HCT116 (cell line): ENCODE measurements around the gene RAPGEF2. TPM values are rescaled to one million over a fixed set of nuclear protein-coding genes. Genes with fewer than 3 reads are reported as not detected.

ENCODE experiments used
- ATAC-seq: fragments of 200-7000 bp; cut with Tn5 transposase; 2 replicates; pipeline ENCODE4 v1.9.1; 2020; ENCODE audit warnings: mild to moderate bottlenecking, moderate library complexity
- BruUV-seq: library from RNA; stranded (reverse); fragments of 400-500 nt; replicated peaks from 2 replicates; lab custom pipeline; 2021; lab: Mats Ljungman, UMichigan
- CTCF ChIA-PET: fragments of 300-600 bp; sonication (Branson Sonifier 250); formaldehyde crosslinking; loops from one replicate; lab custom pipeline; 2021; ENCODE audit warnings: antibody characterized with exemption; lab: Charles Lee
- POLR2A ChIA-PET: fragments of 300-600, 350-600 bp; sonication (Branson Sonifier 250); formaldehyde crosslinking; loops from one replicate; lab custom pipeline; 2021; ENCODE audit warnings: antibody characterized with exemption; lab: Charles Lee
- RAD21 ChIA-PET, 2 experiments: fragments of 300-600 bp; sonication (Branson Sonifier 250); formaldehyde crosslinking; loops; one replicate each; lab custom pipeline; 2023; ENCODE audit warnings: low total read pairs in 2 of 2; ENCODE audit not compliant: uncharacterized antibody in 2 of 2, unreplicated experiment in 2 of 2, low non-redundant PET in 1 of 2; lab: Charles Lee
- DNase-seq: peaks from one replicate; pipeline ENCODE4 v3.0.0-alpha.2; 2010; ENCODE audit warnings: low read depth, low spot score
- H2AFZ ChIP-seq: fragments of 200-600 bp; shearing (Covaris generic), sonication (generic); 2 replicates; pipeline ENCODE4 v1.6.1; 2017; ENCODE audit warnings: low read depth, mixed run types, mixed read lengths, antibody characterized with exemption, low read length; ENCODE audit not compliant: poor library complexity, severe bottlenecking
- H3K27ac ChIP-seq: 2 replicates; pipeline ENCODE4 v1.5.1; 2012; ENCODE audit warnings: low read depth, low read length
- H3K27me3 ChIP-seq: fragments of 200-600 bp; sonication (generic); 2 replicates; pipeline ENCODE4 v1.6.1; 2016; ENCODE audit warnings: mixed run types, low read length, mixed read lengths; ENCODE audit not compliant: insufficient read depth
- H3K36me3 ChIP-seq, 2 experiments: fragments of 200-500 bp in 1 of 2; fragments of 200-600 bp in 1 of 2; sonication (Bioruptor generic) in 1 of 2; sonication (generic) in 1 of 2; 2 replicates each; pipeline versions ENCODE4 v1.5.1 to v1.6.1; 2014 to 2016; ENCODE audit warnings: low read length in 2 of 2, inconsistent platforms in 1 of 2, mixed read lengths in 1 of 2, mixed run types in 1 of 2; ENCODE audit not compliant: insufficient read depth in 2 of 2, control insufficient read depth in 1 of 2
- H3K4me1 ChIP-seq, 2 experiments: fragments of 200-600 bp in 1 of 2; sonication (generic) in 1 of 2; 2 replicates each; pipeline versions ENCODE4 v1.5.1 to v1.6.1; 2012 to 2017; ENCODE audit warnings: low read length in 2 of 2, inconsistent platforms in 1 of 2, mild to moderate bottlenecking in 1 of 2, mixed read lengths in 1 of 2, mixed run types in 1 of 2, moderate library complexity in 1 of 2; ENCODE audit not compliant: insufficient read depth in 2 of 2, control insufficient read depth in 1 of 2
- H3K4me2 ChIP-seq: fragments of 200-600 bp; sonication (generic); 2 replicates; pipeline ENCODE4 v1.6.1; 2017; ENCODE audit warnings: mixed run types, low read length, mixed read lengths
- H3K4me3 ChIP-seq, 2 experiments: fragments of 200-600 bp in 1 of 2; sonication (generic) in 1 of 2; replicated peaks in 1 of 2; 2 replicates each; pipeline ENCODE4 v1.5.1; 2011 to 2016; ENCODE audit warnings: low read length in 2 of 2, control low read depth in 1 of 2, low read depth in 1 of 2, mild to moderate bottlenecking in 1 of 2, mixed read lengths in 1 of 2, mixed run types in 1 of 2
- H3K79me2 ChIP-seq: fragments of 200-600 bp; sonication (generic); 2 replicates; pipeline ENCODE4 v1.6.1; 2017; ENCODE audit warnings: mild to moderate bottlenecking, mixed run types, low read length, moderate library complexity, mixed read lengths; ENCODE audit not compliant: insufficient read depth
- H3K9ac ChIP-seq: fragments of 200-600 bp; sonication (generic); 2 replicates; pipeline ENCODE4 v1.6.1; 2016; ENCODE audit warnings: low read length, mixed read lengths
- H3K9me2 ChIP-seq: fragments of 200-600 bp; sonication (generic), shearing (Covaris generic); 2 replicates; pipeline ENCODE4 v1.6.1; 2017; ENCODE audit warnings: mixed run types, mild to moderate bottlenecking, moderate library complexity; ENCODE audit not compliant: insufficient read depth
- H3K9me3 ChIP-seq, 2 experiments: fragments of 200-500 bp in 1 of 2; fragments of 200-600 bp in 1 of 2; sonication (Bioruptor generic) in 1 of 2; sonication (generic) in 1 of 2; 2 replicates each; pipeline ENCODE4 v1.6.1; 2014 to 2017; ENCODE audit warnings: low read length in 2 of 2, mixed read lengths in 2 of 2, inconsistent platforms in 1 of 2, low read depth in 1 of 2, mild to moderate bottlenecking in 1 of 2, mixed run types in 1 of 2, moderate library complexity in 1 of 2; ENCODE audit not compliant: control insufficient read depth in 1 of 2, insufficient read depth in 1 of 2
- H4K20me1 ChIP-seq: fragments of 200-600 bp; sonication (generic), shearing (Covaris generic); 2 replicates; pipeline ENCODE4 v1.6.1; 2017; ENCODE audit warnings: mixed run types, mild to moderate bottlenecking, moderate library complexity; ENCODE audit not compliant: insufficient read depth
- CEBPB ChIP-seq: IDR thresholded peaks from 2 replicates; pipeline ENCODE4 v1.6.1; 2012; ENCODE audit warnings: low read depth
- EZH2 ChIP-seq: fragments of 200-600 bp; sonication (generic); IDR thresholded peaks from 2 replicates; pipeline ENCODE4 v1.6.1; 2017; ENCODE audit warnings: antibody characterized with exemption, mixed run types
- POLR2A ChIP-seq: IDR thresholded peaks from 2 replicates; pipeline ENCODE4 v1.7.0; 2011; ENCODE audit warnings: borderline replicate concordance; ENCODE audit not compliant: insufficient read depth, insufficient read length; ENCODE audit errors: extremely low read depth
- POLR2AphosphoS5 ChIP-seq: IDR thresholded peaks from 2 replicates; pipeline ENCODE4 v1.6.1; 2011; ENCODE audit warnings: mild to moderate bottlenecking, low read depth, low read length, moderate library complexity
- TCF7L2 ChIP-seq: IDR thresholded peaks from 2 replicates; pipeline ENCODE4 v1.7.0; 2011; ENCODE audit warnings: borderline replicate concordance, inconsistent platforms; ENCODE audit not compliant: insufficient read depth, insufficient read length; ENCODE audit errors: extremely low read depth
- YY1 ChIP-seq: IDR thresholded peaks from 2 replicates; pipeline ENCODE4 v1.6.1; 2011; ENCODE audit warnings: low read length, low read depth, moderate library complexity, mild to moderate bottlenecking; ENCODE audit not compliant: insufficient replicate concordance; ENCODE audit errors: extremely low read depth
- ZFX ChIP-seq: fragments of 450-650 bp; IDR thresholded peaks from 2 replicates; pipeline ENCODE4 v1.6.1; 2017
- intact Hi-C: fragments of 100-400 bp; cut with micrococcal nuclease; formaldehyde crosslinking; loops from 2 replicates; pipeline ENCODE4 v1.10.0; 2022
- total RNA-seq: library from RNA; stranded (reverse); gene quantifications from one replicate; pipeline ENCODE4 v1.2.1, GENCODE V29; 2021; ENCODE audit not compliant: unreplicated experiment
- TF ChIP-seq, protein P1 (sequence below): IDR thresholded peaks from 2 replicates; pipeline ENCODE4 v1.6.1; 2012; ENCODE audit warnings: low read depth
- TF ChIP-seq, protein P2 (sequence below): IDR thresholded peaks from 2 replicates; pipeline ENCODE4 v1.6.1; 2012
- TF ChIP-seq, protein P3 (sequence below): IDR thresholded peaks from 2 replicates; pipeline ENCODE4 v1.6.1; 2011; ENCODE audit warnings: mild to moderate bottlenecking, low read length, moderate library complexity; ENCODE audit not compliant: insufficient replicate concordance; ENCODE audit errors: extremely low read depth

The RAPGEF2 gene
- total RNA-seq, 1 experiment from 2014 or later: 21.2 TPM

DNA sequence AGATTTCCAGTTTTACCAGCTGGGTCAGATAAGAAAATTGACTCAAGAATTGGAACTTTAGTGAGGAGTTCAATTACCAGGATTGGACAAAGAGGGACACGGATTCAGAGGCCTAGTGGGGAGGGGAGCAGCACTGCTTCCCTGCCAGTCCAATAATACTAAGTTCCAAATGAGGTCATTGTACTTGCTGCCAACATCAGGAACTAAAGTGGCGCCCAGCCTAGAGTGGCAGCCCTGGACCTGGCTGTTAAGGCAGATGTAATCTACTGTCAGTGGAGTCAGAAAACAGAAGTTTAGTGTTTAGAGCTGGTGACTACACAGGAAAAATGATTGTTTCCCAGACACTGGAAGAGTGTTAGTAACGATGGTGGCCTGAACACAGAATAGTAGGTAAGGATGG, 42.7 kb upstream of the RAPGEF2 start:
- 0 out of 2 replicates have a peak, but pooled peaks cover 3% of the 10 kb centered on the region for H3K27me3 ChIP-seq
- TF ChIP-seq YY1 (no peak), EZH2 (no peak), POLR2AphosphoS5 (no peak), ZFX (no peak), CEBPB (no peak), TCF7L2 (no peak), POLR2A (no peak)
- TF ChIP-seq, protein P1, sequence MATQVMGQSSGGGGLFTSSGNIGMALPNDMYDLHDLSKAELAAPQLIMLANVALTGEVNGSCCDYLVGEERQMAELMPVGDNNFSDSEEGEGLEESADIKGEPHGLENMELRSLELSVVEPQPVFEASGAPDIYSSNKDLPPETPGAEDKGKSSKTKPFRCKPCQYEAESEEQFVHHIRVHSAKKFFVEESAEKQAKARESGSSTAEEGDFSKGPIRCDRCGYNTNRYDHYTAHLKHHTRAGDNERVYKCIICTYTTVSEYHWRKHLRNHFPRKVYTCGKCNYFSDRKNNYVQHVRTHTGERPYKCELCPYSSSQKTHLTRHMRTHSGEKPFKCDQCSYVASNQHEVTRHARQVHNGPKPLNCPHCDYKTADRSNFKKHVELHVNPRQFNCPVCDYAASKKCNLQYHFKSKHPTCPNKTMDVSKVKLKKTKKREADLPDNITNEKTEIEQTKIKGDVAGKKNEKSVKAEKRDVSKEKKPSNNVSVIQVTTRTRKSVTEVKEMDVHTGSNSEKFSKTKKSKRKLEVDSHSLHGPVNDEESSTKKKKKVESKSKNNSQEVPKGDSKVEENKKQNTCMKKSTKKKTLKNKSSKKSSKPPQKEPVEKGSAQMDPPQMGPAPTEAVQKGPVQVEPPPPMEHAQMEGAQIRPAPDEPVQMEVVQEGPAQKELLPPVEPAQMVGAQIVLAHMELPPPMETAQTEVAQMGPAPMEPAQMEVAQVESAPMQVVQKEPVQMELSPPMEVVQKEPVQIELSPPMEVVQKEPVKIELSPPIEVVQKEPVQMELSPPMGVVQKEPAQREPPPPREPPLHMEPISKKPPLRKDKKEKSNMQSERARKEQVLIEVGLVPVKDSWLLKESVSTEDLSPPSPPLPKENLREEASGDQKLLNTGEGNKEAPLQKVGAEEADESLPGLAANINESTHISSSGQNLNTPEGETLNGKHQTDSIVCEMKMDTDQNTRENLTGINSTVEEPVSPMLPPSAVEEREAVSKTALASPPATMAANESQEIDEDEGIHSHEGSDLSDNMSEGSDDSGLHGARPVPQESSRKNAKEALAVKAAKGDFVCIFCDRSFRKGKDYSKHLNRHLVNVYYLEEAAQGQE: no peak
- TF ChIP-seq, protein P2, sequence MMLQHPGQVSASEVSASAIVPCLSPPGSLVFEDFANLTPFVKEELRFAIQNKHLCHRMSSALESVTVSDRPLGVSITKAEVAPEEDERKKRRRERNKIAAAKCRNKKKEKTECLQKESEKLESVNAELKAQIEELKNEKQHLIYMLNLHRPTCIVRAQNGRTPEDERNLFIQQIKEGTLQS: no peak
- TF ChIP-seq, protein P3, sequence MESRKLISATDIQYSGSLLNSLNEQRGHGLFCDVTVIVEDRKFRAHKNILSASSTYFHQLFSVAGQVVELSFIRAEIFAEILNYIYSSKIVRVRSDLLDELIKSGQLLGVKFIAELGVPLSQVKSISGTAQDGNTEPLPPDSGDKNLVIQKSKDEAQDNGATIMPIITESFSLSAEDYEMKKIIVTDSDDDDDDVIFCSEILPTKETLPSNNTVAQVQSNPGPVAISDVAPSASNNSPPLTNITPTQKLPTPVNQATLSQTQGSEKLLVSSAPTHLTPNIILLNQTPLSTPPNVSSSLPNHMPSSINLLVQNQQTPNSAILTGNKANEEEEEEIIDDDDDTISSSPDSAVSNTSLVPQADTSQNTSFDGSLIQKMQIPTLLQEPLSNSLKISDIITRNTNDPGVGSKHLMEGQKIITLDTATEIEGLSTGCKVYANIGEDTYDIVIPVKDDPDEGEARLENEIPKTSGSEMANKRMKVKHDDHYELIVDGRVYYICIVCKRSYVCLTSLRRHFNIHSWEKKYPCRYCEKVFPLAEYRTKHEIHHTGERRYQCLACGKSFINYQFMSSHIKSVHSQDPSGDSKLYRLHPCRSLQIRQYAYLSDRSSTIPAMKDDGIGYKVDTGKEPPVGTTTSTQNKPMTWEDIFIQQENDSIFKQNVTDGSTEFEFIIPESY: no peak
- H3K9ac ChIP-seq: no peak overlapping the region
- BruUV-seq: no TSS peak
- H3K4me1 ChIP-seq: no peaks in the 10 kb centered on the region
- no peaks in the 10 kb centered on the region for H3K9me2 ChIP-seq
- no peaks in the 10 kb centered on the region for H3K9me3 ChIP-seq
- no peak overlapping the region for H3K4me3 ChIP-seq
- RAD21 ChIA-PET: no interaction called here
- H3K36me3 ChIP-seq: no peaks in the 10 kb centered on the region
- H3K4me2 ChIP-seq: no peak overlapping the region
- intact Hi-C loops: no loop called here
- DNase-seq (no peak), ATAC-seq (no peak)
- no peaks in the 10 kb centered on the region for H3K79me2 ChIP-seq
- no peak overlapping the region for H3K27ac ChIP-seq
- no peak overlapping the region for H2AFZ ChIP-seq
- POLR2A ChIA-PET: interaction anchor here (0.8 kb wide), 1 partner anchor 16 kb away, joined by 3 read pairs; no protein-coding TSS in a partner anchor
- H4K20me1 ChIP-seq: no peaks in the 10 kb centered on the region
- CTCF ChIA-PET: no interaction called here
